OCI-M2 (cell line): Measurements from ENCODE around the gene FAM149A.

Experiments used
- DNase-seq: peaks from one replicate; lab custom pipeline; 2025; ENCODE audit not compliant: unreplicated experiment; lab: John Stamatoyannopoulos, UW

FAM149A gene

DNA sequence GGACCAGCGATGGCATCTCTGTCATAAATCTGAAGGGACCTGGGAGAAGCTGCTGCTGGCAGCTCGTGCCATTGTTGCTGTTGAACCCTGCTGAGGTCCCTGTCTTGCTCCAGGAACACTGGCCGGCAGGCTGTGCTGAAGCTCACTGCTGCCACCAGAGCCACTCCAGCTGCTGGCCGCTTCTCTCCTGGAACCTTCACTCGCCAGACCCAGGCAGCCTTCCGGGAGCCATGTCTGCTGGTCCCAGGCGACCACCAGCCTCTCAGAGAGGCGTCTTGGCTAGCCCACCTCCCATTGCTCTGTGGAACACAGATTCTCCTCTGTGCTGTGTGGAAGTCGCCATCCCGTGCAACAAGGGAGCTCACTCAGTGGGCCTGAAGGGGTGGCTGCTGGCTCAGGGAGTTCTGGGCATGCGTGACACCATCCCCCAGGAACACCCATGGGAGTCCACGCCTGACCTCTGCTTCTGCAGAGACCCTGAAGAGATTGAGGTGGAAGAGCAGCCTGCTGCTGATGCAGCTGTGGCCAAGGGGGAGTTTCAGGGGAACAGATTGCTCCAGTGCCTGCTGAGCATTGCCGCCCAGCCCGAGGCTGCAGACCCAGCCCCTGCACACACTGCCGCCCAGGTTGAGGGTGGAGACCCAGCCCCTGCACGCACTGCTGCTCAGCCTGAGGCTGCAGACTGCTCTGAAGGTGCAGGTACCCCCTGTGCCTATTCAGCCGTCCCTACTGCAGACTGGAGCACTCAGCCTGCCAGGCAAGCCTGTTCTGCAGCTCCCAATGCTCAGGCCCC lies 53.7 kb downstream of the FAM149A start:
- DNase-seq = no peak

DNA sequence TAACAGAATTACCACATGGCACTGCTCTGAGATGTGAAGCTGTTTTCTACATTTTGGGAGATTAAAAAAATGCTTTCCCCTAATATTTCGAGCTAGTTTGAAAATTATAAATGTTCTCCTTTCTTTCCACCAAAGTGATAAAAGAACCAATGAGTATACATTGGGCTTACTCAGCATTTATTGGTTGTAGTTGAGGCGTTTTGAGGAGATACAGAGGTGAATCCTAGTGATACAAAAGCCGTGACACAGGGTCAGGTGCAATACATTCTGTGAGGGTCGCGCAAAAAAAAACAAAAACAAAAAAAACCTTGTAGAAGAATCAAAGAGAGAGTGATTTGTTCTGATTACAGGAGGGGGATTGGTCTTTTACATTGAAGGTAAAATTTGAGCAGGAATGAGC lies 54.5 kb downstream of the FAM149A start:
- DNase-seq = no peak

DNA sequence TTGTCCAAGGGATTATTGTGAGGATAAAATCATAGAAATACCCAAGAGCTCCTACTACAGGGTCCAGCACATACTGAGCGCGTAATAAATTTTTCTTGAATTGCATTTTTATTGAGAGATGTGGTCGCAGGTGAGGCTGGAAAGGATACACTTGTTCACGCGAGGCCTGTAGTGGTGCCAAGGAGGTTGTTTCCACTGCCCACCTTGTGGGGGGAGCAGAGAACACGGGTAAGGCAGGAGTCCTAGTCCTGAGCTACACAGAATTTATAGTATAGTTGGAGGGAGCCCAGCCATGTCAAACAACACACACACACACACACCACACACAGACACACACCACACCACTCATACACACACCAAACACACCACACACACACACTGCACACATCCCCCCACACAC lies 55.1 kb downstream of the FAM149A start:
- DNase-seq = no peak

DNA sequence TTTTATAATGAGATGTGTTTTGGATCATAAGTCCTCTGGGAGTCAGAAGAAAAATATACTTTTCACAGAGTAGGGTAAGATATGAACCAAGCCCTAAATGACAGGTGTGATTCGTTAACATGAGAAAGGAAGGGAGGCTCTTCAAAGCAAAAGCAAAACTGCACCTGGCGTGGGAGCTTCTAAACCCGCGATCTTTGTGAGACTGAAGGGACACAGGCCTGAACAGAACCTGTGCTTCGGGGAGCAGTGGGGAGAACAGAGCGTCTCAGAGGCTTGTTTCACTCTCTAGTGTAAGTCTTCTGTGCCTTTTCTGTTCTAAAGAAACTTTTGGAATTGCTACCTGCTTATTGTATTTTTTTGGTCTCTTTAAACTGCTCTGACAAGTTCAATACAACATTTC lies 56.6 kb downstream of the FAM149A start:
- DNase-seq = no peak

DNA sequence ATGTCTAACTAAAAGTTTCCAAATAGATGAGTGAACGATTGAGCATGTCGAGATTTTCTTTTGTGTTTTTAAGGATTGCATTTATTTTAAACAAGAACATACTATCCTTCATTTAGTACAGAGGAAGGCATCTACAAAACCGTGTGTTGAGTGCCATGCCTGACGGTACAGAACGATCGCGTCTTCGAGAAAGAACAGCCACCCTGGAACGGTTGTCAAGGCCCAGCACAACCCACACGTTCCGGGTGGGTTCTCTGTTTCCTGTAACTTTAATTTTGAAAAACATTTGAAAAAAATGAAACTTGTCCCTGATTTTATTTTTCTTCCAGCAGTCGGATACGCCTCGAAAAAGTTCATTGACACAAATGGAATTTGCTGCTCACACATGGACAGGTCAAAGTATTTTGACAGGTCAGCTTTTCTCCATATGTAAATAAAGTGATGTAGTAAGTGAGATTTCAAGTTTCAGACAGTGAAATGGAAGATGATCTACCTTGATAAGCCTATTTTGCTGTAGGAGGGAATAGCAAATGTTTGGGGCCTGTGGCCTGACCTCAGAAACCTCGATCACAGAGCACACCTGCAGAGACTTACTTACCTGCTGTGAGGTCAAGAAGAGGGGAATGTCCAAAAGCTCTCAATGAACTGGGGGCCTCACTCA lies 62.5 kb downstream of the FAM149A start:
- no peak for DNase-seq

DNA sequence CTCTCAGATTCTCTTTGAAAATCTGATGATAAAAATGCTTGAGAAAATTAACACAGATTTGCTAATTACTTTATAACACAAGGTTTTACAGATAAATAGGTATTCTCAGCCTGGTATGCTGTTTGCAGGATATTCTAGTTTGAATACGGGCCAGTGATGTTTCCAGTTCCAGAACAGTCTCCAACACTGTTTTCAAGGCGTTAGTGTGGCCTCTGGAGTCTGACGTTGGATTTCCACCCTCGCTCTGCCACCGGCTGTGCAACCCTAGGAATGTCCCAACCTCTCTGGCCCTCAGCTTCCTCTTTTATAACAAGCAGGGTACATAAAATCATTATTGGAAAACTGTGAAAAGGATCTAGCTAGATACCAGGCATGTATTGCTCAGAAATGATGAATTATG lies 63.1 kb downstream of the FAM149A start:
- no peak for DNase-seq

DNA sequence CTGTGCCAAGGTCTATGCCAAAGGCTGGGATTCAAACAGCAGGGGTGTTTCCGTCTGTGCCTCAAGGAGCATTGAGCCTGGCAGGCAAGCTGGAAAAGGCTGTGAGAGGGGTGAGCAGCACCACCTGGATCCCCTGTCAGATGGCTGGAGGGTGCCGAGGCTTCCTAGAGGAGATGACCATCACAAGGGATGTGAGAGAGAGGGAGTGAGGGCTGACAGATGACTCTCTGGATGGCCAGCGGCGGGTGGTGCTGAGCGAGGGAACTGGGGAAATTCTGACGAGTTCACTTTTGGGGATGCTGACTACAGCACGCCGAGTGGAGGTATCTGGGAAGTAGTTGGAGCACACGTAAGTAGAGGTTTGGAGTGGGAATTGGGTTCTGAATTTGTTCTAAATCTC lies 64.2 kb downstream of the FAM149A start:
- no peak for DNase-seq

DNA sequence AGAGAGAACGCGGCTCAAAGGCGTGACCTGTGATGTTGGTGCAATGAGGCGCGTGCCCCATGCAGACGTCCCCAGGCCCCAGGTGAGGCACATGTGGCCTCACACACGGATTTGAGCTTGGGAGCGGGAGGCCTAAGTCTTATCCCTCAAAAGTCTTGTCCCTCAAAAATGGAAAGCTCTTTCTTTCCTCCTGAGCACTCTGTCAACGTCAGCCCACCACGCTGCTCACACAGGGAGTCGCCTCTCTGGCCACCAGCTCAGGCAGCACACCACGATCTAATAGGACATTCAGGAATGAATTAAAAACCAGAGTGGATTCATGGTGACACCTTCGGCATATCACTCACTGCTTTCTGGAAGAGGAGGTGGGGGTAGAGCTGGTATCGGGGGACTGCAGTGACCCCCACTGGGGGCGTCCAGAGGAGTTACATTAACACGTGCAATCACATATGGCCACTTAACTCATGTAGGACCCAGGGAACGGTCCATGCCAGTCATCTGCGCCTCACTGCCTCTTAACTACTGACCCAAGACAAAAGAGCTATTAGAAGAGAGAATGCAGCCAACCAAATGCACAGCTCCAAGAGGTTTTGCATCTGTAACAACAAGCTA lies 64.9 kb downstream of the FAM149A start:
- DNase-seq = no peak

DNA sequence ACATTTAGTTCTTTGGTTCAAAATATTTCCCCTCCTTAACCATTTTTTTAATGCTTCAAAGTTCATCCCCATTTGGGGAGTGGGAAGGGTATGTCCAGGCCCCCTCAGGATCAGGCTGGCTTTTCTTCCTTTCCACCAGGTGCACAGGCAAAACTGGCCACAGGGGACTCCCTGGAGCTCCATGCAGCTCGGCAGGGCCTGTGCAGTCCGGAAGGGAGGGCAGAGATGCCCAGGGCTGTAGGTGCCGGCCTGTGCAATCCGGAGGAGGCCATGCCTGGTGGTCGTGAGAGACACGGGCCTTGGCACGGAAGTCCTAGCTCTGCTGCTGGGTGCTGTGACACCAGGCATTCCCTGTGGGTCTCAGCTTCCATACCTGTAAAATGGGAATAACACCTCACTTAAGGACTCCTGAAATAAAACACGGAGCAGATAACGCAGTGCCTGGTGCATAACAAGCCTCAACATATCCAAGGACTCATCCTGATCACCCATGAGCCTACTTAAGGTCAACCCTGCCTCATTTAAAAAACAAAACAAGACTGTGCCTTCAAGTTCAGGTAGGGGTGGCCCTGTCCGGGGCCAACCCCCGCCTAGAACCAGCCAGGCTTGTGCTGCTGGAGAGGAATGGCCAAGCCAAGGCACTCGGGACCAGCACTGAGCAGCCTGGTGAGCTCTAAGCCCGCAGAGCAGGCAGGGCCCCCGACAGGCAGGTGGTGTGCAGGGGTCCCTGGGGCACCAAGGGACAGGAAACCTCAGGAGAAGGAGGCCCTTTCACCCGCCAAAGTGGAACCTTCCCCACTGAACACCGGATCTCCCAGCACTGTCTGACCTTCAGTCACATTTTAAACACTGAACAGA lies 65.7 kb downstream of the FAM149A start:
- DNase-seq = no peak

DNA sequence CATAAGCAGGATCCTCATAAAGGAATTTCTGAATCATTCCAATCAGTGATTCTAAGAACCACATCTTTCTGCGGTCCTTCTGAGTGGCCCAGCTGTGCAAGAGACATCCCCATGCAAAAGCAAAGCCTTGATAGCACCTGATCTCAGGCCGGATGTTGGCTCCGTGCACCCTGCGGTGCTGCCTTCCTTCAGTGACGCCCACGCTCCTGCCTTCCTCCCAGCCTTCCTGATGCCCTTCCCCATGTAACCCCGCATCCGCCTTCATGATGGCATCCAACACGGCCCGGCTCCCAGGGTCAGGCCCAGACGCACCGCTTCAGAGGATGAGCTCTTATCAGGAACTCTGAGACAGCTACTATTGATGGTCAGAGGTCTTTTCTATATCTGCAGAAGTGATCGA lies 66.5 kb downstream of the FAM149A start:
- DNase-seq = no peak

DNA sequence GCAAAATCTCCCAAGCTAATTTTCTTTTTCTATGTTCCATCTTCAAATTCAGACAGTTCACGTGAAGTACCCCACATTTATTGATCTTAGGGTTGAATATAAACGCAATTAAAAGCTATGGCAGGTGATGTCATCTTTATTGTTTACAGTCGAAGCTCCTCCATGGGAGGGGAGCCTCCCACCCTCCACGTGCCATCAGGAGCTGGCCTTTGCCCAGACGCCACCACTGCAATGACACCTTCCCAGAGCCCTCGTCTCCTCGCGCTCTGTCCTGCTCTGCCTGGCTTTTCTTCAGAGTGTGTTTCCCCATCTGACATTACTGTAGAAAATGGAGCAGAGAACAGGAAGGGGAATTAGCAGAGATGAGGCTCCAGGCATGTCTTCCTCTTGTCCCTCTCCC lies 68.0 kb downstream of the FAM149A start:
- DNase-seq = no peak

DNA sequence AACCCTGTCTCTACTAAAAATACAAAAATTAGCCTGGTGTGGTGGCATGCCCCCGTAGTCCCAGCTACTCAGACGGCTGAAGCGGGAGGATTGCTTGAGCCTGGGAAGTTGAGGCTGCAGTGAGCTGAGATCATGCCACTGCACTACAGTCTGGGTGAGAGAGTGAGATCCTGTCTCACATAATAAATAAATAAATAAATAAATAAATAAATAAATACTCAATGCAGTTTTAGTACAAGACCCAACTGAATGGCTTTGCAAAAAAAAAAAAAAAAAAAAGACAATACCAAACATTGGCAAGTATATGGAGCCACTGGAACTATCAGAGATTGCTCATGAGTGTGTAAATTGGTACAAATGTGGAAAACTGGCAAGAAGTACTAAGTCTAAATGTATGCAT lies 83.6 kb downstream of the FAM149A start:
- no peak for DNase-seq

DNA sequence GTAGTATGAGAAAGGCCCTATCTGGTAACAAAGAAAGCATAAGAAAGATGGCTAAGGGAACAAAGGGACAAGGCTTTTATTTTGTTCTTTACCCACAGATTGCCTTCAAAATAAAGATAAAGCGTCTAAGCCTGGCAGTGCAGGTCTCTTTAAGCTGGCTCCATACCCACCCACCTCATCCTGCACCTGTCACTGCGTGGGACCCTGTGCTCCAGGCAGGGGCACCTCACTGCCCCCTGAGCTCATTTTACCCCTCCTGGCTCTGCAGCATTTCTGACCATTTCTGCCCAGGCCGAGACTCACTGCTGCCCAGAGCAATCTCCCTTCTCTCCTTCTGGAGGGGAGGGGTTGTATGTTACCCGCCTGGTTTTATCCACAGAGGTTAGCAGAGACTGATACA lies 85.2 kb downstream of the FAM149A start:
- DNase-seq = no peak

DNA sequence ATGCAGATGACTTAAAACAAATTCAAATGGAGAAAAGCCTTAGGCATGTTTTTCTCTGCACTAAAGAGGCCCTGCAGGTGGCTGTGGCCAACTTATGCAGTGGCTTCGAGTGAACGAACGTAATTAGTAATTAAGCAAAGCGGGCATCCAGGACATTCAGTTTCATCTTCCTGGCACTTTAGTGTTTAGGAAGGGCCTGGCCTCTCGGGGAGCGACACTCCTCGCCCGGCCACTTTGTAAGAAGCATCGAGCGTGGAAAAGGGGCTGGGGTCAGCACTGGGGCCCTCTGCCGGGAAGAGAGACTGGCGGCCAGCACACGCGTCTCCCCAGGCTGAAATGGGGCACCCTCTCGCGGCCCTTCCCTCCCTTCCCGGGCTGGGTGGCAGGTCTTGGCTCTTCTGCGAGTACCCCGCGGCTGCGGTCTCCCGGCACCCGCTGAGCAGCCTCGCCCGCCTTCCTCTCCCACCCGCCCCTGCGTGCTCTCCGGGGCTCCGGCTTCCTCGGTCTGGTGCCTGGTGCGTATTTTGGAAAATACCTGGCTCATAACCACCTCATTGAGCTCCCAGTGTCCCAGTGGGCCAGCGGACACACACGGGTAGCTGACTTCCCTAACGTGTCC lies 86.2 kb downstream of the FAM149A start:
- no peak for DNase-seq

DNA sequence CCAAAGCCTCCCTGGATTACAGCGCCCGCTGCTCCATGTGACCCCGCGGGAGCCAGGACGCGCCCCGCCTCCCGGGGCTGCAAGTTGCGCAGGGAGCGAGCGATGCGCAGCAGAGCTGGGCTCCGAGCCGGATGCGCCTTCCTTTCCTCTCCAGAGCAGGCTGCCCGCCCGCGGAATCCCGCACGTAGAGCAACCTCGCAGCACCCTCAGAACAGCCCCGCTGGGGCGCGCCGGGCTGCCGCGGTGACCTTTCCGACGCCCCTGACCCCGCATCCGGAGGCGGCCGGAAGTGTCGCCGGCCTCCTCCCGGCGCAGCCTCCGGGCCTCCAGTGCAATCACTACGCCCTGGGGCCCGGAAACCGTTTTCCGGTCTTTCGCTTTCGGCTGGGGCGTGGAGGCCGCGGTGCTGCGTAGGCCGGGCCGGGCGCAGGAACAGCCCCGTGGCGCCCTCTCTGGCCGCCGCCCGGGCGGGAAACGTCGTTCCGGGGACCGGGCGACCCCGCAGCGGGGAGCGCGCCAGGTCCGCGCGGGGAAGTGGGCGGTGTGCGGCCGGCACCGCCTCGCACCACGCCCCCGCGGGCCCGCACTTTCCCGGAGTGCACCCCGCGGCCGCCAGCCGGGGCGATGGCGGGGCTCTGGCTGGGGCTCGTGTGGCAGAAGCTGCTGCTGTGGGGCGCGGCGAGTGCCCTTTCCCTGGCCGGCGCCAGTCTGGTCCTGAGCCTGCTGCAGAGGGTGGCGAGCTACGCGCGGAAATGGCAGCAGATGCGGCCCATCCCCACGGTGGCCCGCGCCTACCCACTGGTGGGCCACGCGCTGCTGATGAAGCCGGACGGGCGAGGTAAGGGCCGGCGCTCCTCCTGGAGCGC lies 86.9 kb downstream of the FAM149A start, which contains the start of gene CYP4V2:
Gene CYP4V2, plus strand, starts transcription at position 368 of the 866 bp plus-strand sequence. Its CDS starts 257 bp downstream, at position 625.
- peak; percentile 35 for DNase-seq

DNA sequence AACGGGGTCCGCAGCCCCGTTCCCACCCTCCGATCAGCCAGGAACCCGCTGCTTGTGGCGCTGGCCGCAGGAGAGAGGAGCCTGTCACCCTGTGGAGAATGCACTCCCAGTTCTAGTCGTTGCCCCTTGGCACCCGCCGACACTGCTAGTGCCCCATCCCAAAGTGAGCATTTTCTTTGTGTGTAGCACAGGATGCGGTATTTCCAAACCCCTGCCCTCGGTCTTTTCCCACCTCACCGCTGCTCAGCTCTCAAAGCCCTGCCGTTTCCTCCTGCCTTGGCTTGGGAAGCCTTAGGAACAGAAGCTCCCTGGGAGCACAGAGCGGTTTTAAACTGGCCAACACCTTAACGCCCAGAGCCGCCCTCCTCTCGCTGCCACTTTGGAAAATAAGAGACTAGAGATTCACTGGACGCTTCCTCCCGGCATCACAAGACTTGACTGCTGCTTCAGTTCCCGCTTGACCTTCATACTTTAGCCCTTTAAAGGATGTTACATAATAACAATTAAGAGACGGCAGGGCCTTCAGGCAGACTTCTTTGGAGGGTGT lies 87.6 kb downstream of the FAM149A start:
- no peak for DNase-seq

DNA sequence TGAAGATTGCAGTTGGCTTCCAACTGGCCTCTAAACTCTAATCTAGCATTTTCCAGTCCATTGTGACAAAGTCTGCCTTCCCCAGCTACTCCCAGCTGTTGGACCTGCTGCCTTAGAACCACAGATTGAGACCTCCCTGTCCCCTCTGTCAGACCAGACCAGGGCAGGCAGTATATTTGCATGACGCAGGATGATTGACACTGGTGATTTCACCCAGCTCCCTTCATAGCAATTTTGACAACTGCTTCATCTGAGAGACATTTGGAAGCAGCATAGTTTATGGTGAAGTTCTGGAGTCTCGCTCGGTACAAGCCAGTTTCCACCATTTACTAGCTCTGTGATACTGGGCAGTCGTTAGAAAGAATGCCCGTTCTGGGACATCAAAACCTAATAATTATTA lies 89.3 kb downstream of the FAM149A start:
- no peak for DNase-seq

DNA sequence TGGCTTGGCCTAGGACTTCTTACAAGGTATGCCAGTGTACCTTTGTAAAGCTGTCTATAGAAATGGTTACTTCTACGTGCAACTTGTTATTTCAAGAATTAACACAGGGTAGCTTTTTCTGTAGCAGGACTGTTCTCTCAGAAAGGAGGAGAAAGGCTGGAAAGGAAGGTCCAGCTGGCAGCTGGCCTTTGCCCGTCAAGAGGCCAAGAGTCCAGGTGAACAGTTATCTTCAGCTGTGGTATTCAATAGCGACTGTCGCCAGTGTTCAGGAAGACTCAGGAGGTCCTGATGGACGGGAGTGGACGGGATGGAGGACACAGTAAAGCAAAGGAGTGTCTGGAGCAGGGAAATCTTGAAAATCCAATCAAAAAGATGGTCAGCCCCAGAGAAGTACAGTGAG lies 91.6 kb downstream of the FAM149A start:
- no peak for DNase-seq

DNA sequence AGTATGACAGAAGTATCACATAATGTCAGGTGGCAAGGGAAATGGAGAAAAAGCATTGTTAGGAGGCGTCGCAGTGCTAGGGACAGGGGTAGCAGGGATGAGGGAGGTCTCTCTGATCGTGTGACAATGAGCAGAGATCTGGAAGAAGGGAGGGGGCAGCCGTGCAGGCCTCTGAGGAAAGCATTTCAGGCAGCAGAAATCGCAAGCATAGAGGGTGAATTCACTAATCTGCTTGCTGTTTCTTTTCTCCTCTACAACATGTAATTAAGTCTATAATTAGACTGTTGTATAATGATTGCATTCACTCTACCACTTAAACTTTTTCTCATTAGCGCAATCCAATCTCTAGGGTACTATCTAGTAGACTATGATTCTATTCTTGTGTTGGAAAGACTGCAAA lies 96.0 kb downstream of the FAM149A start:
- no peak for DNase-seq

DNA sequence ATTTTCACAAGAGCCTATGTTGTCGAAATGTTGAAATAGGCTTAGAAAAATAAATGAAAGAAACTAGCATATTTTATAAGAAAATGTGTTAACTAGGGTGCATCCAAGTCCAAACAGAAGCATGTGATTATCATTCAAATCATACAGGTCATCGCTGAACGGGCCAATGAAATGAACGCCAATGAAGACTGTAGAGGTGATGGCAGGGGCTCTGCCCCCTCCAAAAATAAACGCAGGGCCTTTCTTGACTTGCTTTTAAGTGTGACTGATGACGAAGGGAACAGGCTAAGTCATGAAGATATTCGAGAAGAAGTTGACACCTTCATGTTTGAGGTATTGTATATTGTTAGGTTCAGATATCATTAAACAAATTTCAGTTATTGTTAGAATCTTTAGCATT lies 96.5 kb downstream of the FAM149A start:
- DNase-seq = no peak
